Non-pigmented ciliary epithelial cell (primary cell): ENCODE results near the gene FRMD4A.
"Not testable (repeated sequence)": the region's sequence is repeated elsewhere in the genome, so short reads cannot be mapped to it uniquely, and the experiment has no call there.

Experiments used
- DNase-seq: peaks from one replicate; pipeline ENCODE4 v3.0.0-alpha.2; 2010; ENCODE audit warnings: low read depth

Gene FRMD4A

DNA sequence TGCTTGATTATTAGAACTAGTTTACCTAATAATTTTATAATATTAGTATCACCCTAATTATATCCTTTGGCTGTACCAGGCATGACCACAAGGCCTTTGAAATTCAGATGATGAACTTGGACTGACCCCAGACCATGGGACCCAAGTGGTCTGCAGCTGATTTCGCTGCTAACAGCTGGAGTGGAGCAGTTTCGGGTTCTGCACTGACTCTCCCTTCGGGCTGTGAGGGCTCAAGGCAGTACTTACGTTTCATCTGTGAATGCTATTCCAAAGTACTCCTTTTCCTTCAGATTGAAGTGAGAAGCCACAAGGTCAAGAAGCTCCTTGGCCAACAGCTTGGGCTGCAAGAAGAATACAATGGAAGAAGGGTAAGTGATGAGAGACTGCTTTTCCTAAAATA, 520.2 kb downstream of the FRMD4A start:
- DNase-seq: no peak

GRCh38 chr10:13809427-13809826, 521.3 kb downstream of the FRMD4A start:
- DNase-seq: no peak

GRCh38 chr10:13808556-13809391, 522.0 kb downstream of the FRMD4A start:
- no peak for DNase-seq

GRCh38 chr10:13806419-13806818, 524.3 kb downstream of the FRMD4A start:
- no peak for DNase-seq

DNA sequence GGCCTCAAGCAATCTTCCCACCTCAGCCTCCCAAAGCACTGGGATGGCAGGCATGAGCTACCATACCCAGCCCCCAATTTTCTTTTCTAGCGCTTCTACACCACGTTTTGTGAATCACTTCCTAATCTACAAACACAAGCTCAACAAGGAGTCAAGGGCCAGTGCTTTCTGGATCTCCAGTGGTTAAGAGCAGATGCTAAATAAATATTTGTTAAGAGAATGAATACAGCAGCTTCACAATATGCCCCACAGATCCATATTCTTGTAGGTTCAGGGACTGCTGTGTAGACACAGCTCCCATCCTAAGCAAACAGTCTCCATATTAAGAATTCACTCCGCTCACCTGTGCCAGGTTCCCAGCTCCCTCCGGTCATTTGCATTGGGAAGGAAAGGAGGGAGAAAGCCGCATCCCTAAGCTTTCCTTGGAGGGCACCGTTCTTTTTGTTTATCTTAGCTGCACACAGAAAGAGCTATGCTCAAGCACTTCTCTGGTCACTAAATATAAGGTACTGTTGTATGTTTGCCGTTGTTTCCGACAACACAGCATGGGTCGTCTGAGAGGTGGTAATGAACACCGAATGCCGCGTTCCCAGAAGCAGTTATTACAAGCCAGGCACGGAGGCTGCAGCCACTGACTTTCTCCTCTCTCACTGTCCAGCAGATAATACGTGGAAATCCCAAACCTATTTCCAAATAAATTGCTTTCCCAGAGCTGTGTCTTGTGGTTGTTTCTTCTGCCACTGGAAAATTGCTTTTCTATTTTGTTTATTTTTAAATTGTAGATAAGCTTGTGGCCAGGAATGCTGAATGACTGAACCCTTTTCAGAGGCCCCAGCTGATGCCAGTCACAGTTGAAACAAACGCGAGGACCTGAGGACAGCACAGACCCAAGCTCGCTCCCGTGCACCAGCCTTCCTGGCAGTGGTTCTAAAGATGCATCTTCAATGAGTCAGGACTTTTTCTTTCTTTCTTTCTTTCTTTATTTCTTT, 526.9 kb downstream of the FRMD4A start:
- DNase-seq: no peak

DNA sequence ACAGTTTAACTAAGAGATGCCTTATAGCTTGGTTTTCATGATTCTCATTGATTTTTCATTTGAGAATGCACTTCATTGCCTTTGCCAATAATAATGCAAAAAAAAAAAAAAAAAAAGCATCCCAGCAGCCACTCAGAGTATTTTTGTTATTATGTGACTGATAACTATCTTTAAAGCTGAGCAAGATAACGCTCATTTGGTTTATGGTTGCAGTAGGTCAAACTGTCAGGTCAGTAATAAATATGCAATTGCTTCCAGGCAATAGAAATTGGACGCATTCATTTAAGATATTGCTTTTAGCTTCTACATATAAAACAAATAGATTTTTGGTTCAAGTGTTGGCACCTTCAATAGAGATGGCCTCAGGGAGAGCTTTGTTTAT, 528.8 kb downstream of the FRMD4A start:
- no peak for DNase-seq

GRCh38 chr10:13801156-13801906, 529.4 kb downstream of the FRMD4A start:
- DNase-seq: no peak

DNA sequence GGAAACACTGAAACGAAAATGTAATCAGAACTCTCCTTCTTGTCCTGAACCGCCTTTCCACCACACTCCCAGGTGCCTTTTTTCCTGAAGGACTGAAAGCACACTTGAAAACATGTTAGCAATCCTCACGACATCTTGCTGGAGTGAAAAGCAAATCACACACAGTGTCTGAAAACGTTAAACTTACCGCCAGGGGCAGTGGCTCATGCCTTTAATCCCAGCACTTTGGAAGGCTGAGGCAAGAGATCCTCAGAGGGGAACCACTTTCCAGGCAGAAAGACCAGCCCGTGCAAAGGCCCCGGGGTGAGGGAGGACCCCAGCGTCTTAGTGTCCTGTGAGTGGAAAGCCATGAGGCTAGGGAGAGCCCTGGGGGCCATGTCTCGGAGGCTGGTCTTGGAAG, 533.6 kb downstream of the FRMD4A start:
- DNase-seq: no peak

- DNase-seq: no peak
Measured at GRCh38 chr10:13795653-13796555, 534.8 kb downstream of the FRMD4A start.

DNA sequence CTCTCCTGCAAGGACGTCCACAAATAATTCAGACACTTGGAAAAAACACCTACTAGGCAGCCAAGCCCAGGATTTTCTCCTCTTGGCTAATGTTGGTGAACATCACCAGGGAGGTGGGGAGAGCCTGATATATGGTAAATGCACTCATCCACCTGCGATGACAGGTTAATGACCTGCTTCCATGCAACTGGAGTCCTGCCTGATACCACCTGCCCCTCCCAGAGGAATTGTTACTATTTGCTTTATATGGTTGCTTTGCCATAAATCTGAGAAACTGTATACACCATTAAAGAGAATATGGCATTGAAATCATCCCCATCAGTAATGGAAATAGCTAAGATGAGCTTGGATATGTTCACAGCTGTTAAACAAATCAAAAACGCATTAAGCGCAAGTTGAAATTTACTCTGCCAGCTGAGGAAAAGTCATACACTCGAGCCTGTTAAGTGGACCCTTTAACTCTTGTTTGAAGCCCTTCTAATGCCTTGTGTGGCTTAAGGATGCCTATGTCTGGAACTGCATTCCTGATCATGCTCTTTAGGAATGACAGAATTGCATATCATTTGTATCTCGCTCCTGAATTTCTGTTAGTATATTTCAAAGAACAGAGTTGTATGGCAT, 535.6 kb downstream of the FRMD4A start:
- DNase-seq: no peak

GRCh38 chr10:13792006-13792405, 538.7 kb downstream of the FRMD4A start:
- DNase-seq: no peak

DNA sequence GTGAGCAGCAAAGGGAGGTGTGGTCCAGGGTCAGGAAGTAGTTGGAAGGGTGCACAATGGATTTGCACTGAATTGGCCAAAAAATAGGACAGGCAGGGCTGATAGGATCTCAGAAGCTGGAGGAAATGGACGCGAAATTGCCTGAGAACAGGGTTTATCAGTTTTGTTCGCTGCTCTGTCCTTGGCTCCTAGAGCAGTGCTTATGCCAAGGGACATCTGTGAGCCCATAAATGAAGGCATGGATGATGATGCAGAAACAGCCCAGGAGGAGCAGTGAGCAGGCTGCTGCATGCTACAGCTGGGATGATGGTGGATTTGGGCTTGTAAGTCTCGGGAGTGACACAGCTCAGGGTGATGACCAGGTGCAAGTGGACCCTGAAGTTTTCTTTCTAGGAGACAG, 539.2 kb downstream of the FRMD4A start:
- no peak for DNase-seq

DNA sequence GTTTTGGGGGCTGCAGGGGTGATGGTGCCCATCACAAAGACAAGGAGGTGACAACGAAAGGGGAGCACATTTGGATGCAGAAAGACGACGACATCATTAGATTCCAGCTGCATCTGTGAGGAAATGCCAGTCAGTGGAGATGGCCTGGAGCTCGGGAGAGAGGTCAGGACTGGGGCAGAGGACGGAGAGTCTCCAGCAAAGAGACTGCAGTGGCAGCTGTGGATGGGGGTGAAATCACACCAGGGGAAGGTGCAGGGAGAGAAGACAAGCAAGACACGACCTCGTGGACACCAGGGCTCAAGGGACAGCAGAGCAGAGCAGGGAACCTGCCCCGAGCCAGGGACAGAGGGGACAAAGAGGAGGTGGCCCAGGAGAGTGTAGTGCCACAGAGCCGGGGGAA, 540.5 kb downstream of the FRMD4A start:
- no peak for DNase-seq

DNA sequence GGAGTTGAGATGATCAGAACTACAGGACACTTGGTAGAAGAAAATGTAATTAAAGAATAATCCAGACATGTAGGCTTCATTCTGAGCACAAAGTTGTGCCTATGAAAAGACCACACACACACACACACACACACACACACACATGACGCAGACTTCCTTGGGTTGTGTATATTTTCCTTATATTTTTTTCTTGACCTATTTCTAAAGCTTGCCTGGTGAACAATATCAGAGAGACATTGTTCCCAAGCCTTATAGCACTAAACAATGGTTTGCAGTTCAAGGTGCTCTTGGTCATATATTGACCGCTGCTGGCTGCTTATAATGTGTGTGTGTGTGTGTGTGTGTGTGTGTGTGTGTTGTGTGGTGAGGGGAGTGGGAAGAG, 541.3 kb downstream of the FRMD4A start:
- no peak for DNase-seq

- DNase-seq: no peak
Measured at GRCh38 chr10:13788711-13789447, 541.8 kb downstream of the FRMD4A start.

DNA sequence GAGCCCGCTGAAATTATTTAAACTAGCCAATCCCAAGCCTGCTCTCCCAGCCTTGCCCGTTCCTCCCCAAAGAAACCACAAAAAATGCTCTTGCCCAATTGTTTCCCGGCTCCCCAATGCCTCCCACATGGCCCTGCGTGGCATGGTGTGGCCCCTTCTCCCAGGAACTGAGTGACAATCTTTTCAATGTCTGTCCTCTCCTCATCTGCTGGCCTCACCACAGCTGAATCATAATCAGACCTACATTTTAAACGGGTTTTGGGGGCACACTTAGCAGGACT, 542.5 kb downstream of the FRMD4A start:
- DNase-seq: no peak

GRCh38 chr10:13787015-13787421, 543.7 kb downstream of the FRMD4A start:
- DNase-seq: no peak

DNA sequence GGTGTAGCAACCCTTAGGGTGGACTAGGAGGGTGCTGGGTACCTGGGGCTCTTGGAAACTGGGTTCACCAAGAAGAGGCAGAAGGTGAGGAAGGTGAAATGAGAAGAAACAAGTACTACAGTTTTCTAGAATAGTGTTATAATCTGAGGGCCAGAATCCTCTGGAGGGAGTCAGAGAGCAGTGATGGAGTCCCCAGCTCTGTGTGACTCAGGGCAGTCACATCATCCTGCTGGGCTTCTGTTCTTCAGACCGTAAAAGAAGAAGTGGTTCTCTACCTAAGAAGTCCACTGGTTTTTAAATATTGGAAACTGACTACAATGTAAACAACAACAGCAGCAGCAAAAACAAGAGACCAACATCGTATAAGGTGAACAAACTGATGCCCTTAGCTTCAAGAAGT, 546.7 kb downstream of the FRMD4A start:
- no peak for DNase-seq

- no peak for DNase-seq
Measured at GRCh38 chr10:13779748-13780147, 551.0 kb downstream of the FRMD4A start.

DNA sequence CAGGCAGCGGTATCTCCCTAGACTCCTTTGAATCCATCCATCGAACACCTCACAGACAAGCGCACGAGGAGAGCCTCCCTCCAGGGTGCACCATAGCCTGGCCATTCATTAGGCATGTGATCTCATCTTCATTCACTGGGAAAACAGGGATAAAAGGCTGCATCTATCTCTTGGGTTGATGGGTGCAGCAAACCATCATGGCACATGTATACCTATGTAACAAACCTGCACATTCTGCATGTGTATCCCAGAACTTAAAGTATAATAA, 552.1 kb downstream of the FRMD4A start:
- DNase-seq: not testable (repeated sequence)

- DNase-seq: no peak
Measured at GRCh38 chr10:13776861-13777311, 553.8 kb downstream of the FRMD4A start.
